Progenitor cell of endocrine pancreas (in vitro differentiated cells): ENCODE results near the gene NEMP2. TPM values are rescaled to one million over a fixed set of nuclear protein-coding genes. Genes with fewer than 3 reads are reported as not detected.

Source experiments
- DNase-seq: peaks from one replicate; pipeline ENCODE4 v3.0.0; 2021; ENCODE audit warnings: low spot score; ENCODE audit not compliant: unreplicated experiment
- H3K27ac Mint-ChIP-seq: 2 replicates; pipeline ENCODE4 v1.8.0; 2021; ENCODE audit warnings: mild to moderate bottlenecking, moderate library complexity, mixed read lengths
- H3K27me3 Mint-ChIP-seq: 2 replicates; pipeline ENCODE4 v1.8.0; 2021; ENCODE audit warnings: mixed read lengths
- H3K36me3 Mint-ChIP-seq: 2 replicates; pipeline ENCODE4 v1.8.0; 2022; ENCODE audit warnings: mixed read lengths; ENCODE audit not compliant: insufficient read depth
- H3K4me1 Mint-ChIP-seq: 2 replicates; pipeline ENCODE4 v1.8.0; 2021; ENCODE audit warnings: low read depth, mixed read lengths
- H3K4me3 Mint-ChIP-seq: 2 replicates; pipeline ENCODE4 v1.8.0; 2021; ENCODE audit warnings: low read depth, mild to moderate bottlenecking, moderate library complexity, mixed read lengths
- H3K9me3 Mint-ChIP-seq: 2 replicates; pipeline ENCODE4 v1.8.0; 2021; ENCODE audit warnings: low read depth, mixed read lengths
- CTCF ChIP-seq: fragments of 200-600 bp; sonication (generic); IDR thresholded peaks from one replicate; pipeline ENCODE4 v1.5.0; 2021; ENCODE audit warnings: antibody characterized with exemption, mild to moderate bottlenecking; ENCODE audit not compliant: unreplicated experiment
- total RNA-seq: library from RNA; stranded (reverse); gene quantifications from 2 replicates; pipeline ENCODE4 v1.2.1, GENCODE V29; 2021

The NEMP2 gene
- total RNA-seq, 1 donor from 2014 or later = 10.2 TPM

GRCh38 chr2:190532581-190532980 is 1.9 kb downstream of the NEMP2 start:
- Mint-ChIP-seq H3K27ac (no peak overlapping the region), H3K4me3 (no peak overlapping the region), H3K9me3 (no peaks in the 10 kb centered on the region), H3K36me3 (peaks cover 3% of the 10 kb centered on the region), H3K27me3 (no peaks in the 10 kb centered on the region), H3K4me1 (peaks cover 38% of the 10 kb centered on the region)
- no peak for DNase-seq
- no peak for TF ChIP-seq CTCF

GRCh38 chr2:190530248-190530900 is 4.1 kb downstream of the NEMP2 start:
- no peaks in the 10 kb centered on the region for H3K9me3 Mint-ChIP-seq
- H3K36me3 Mint-ChIP-seq = no peaks in the 10 kb centered on the region
- H3K4me3 Mint-ChIP-seq = no peak overlapping the region

DNA sequence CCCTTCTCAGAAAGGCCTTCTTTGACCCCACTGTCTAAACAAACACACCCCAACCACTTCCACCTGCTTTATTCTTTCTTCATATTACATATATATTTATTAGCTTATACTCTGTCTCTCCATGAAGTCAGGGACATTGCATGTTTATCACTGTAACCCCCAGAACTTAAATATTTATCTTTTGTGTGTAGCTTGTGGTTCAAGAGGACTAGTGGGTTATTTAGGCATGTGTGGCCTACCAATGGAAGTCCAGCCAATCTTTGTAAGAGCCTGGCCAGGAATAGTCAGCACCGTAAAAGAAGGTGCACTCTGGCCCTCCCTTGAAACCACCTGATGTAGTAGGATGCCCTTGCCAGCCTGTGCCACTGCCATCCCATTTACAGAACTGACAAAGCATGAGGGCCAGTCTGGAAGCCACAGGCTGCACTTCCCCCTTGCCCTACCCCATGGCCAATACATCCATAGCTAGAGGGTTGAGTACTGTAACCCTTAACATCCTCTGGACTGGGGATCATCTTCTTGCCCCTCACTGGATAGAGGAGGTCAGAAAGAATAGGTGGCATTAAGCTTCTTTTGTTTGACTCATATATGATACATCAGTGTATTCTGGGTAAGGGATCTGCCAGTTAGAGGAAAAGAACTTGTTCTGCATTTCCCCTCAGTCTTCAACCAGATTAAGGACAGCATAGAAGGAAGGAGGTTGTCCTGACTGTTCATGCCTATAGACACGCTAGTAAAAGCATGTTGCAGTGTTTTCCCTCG is 4.9 kb downstream of the NEMP2 start:
- DNase-seq = no peak
- H3K4me3 Mint-ChIP-seq = no peak overlapping the region
- H3K9me3 Mint-ChIP-seq = no peaks in the 10 kb centered on the region
- H3K27ac Mint-ChIP-seq = no peak overlapping the region
- H3K27me3 Mint-ChIP-seq = no peaks in the 10 kb centered on the region
- no peak for TF ChIP-seq CTCF
- H3K36me3 Mint-ChIP-seq = no peaks in the 10 kb centered on the region
- H3K4me1 Mint-ChIP-seq = peaks cover 33% of the 10 kb centered on the region

More at GRCh38 chr2:190530248-190530900, 4.1 kb downstream of the NEMP2 start:
- H3K27me3 Mint-ChIP-seq = no peaks in the 10 kb centered on the region
- no peak for TF ChIP-seq CTCF
- H3K4me1 Mint-ChIP-seq = peaks cover 34% of the 10 kb centered on the region
- no peak for DNase-seq
- peak overlapping the region; percentile 40 for H3K27ac Mint-ChIP-seq

DNA sequence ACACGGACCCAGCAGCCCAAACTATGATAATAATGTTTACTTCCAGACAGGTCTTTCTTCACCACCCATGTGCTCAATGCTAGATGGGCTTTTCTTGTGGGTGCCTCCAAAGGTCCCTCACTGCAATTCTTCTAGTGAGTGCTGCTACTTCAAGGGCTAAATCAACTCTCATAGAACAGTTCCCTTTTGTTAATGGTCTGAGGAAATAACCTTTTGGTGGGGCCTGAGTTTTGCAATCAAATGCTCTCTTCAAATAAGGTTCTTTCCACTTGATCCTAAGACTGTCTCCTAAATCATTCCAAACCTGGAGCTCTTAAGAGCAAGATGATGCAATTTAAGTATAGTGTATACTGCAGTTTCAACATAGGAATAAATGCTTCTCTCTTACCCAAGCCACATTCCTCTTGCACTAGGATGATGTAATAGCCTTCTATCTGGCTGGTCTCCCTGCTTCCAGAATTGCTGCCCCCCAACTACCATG is 6.0 kb downstream of the NEMP2 start:
- peaks cover 2% of the 10 kb centered on the region for H3K36me3 Mint-ChIP-seq
- H3K4me1 Mint-ChIP-seq = peaks cover 28% of the 10 kb centered on the region
- no peaks in the 10 kb centered on the region for H3K9me3 Mint-ChIP-seq
- no peak for TF ChIP-seq CTCF
- H3K4me3 Mint-ChIP-seq = no peak overlapping the region
- peak overlapping the region; percentile 5 for H3K27ac Mint-ChIP-seq
- no peak for DNase-seq
- H3K27me3 Mint-ChIP-seq = no peaks in the 10 kb centered on the region

GRCh38 chr2:190527918-190528317 is 6.6 kb downstream of the NEMP2 start:
- Mint-ChIP-seq H3K4me3 (no peak overlapping the region), H3K27me3 (no peaks in the 10 kb centered on the region), H3K9me3 (no peaks in the 10 kb centered on the region), H3K27ac (no peak overlapping the region), H3K36me3 (peaks cover 2% of the 10 kb centered on the region), H3K4me1 (peaks cover 26% of the 10 kb centered on the region)
- no peak for TF ChIP-seq CTCF
- no peak for DNase-seq
